K562 (cell line): ENCODE data around the gene KLF5. TPM values are rescaled to one million over a fixed set of nuclear protein-coding genes. Genes with fewer than 3 reads are reported as not detected.

Experiments used
- ATAC-seq: fragments of 200-7000 bp; cut with Tn5 transposase; 3 replicates; pipeline ENCODE4 v1.9.1; 2020; ENCODE audit warnings: moderate library complexity
- BruUV-seq: library from RNA; stranded (reverse); fragments of 400-500 nt; replicated peaks from 2 replicates; lab custom pipeline; 2021; lab: Mats Ljungman, UMichigan
- CTCF ChIA-PET: fragments of 300-600 bp; formaldehyde crosslinking; extraction: SDS; loops from one replicate; lab custom pipeline; 2021; ENCODE audit warnings: low intra/inter-chr PET ratio; lab: Yijun Ruan, JAX
- POLR2A ChIA-PET: fragments of 300-600, 350-650 bp; sonication (Branson Sonifier 250); formaldehyde crosslinking; extraction: SDS; loops from one replicate; lab custom pipeline; 2021; ENCODE audit warnings: antibody characterized with exemption, inconsistent platforms; lab: Yijun Ruan, JAX
- DNase-seq, 4 experiments: peaks; one replicate each; pipeline versions ENCODE4 v3.0.0 to v3.0.0-alpha.2; 2011 to 2018; ENCODE audit warnings: low spot score in 3 of 4, mixed read lengths in 3 of 4; ENCODE audit errors: extremely low read depth in 1 of 4
- FAIRE-seq: peaks from 2 replicates; lab custom pipeline; 2011; peaks lifted over from hg19 to GRCh38; lab: Jason Lieb, UNC
- H2AFZ ChIP-seq: 2 replicates; pipeline ENCODE4 v1.6.0; 2011; ENCODE audit warnings: low read depth, low read length, control low read depth, inconsistent platforms
- H3K27ac ChIP-seq: fragments of 200-600 bp; 3 replicates; pipeline ENCODE4 v1.8.0; 2011; ENCODE audit warnings: low read depth, mild to moderate bottlenecking, control low read depth, inconsistent platforms, low read length, moderate library complexity, mixed read lengths; ENCODE audit errors: extremely low read depth
- H3K27me3 ChIP-seq, 2 experiments: fragments of 300-600 bp in 1 of 2; 2 replicates in 1 of 2; 3 replicates in 1 of 2; pipeline versions ENCODE4 v1.6.0 to v1.8.0; 2011; ENCODE audit warnings: inconsistent platforms in 2 of 2, low read length in 2 of 2, mild to moderate bottlenecking in 1 of 2, mixed read lengths in 1 of 2, moderate library complexity in 1 of 2; ENCODE audit not compliant: control insufficient read depth in 2 of 2, insufficient read depth in 2 of 2
- H3K36me3 ChIP-seq: fragments of 300-600 bp; 3 replicates; pipeline ENCODE4 v1.8.0; 2011; ENCODE audit warnings: mild to moderate bottlenecking, low read length, inconsistent platforms; ENCODE audit not compliant: control insufficient read depth, insufficient read depth
- H3K4me1 ChIP-seq, 2 experiments: fragments of 200-600 bp in 1 of 2; replicated peaks in 1 of 2; 2 replicates in 1 of 2; 3 replicates in 1 of 2; pipeline versions ENCODE4 v1.5.1 to v1.8.0; 2011; ENCODE audit warnings: inconsistent platforms in 2 of 2, low read length in 2 of 2, mild to moderate bottlenecking in 1 of 2, mixed read lengths in 1 of 2, moderate library complexity in 1 of 2; ENCODE audit not compliant: control insufficient read depth in 2 of 2, insufficient read depth in 2 of 2
- H3K4me2 ChIP-seq: 2 replicates; pipeline ENCODE4 v1.6.1; 2011; ENCODE audit warnings: low read length, control low read depth, inconsistent platforms, mixed read lengths; ENCODE audit not compliant: insufficient read depth
- H3K4me3 ChIP-seq: fragments of 200-600 bp; sonication (generic), shearing (Covaris generic); 2 replicates; pipeline ENCODE4 v1.5.1; 2016; ENCODE audit warnings: control low read depth, inconsistent platforms
- H3K79me2 ChIP-seq: fragments of 200-600 bp; 3 replicates; pipeline ENCODE4 v1.8.0; 2011; ENCODE audit warnings: low read length, inconsistent platforms; ENCODE audit not compliant: control insufficient read depth, insufficient read depth
- H3K9ac ChIP-seq, 2 experiments: 2 replicates each; pipeline versions ENCODE4 v1.6.0 to v1.6.1; 2011; ENCODE audit warnings: low read depth in 2 of 2, low read length in 2 of 2, control low read depth in 1 of 2, inconsistent platforms in 1 of 2, mild to moderate bottlenecking in 1 of 2, mixed read lengths in 1 of 2; ENCODE audit not compliant: insufficient read depth in 1 of 2
- H3K9me1 ChIP-seq: one replicate; pipeline ENCODE4 v1.6.0; 2011; ENCODE audit warnings: inconsistent platforms, mild to moderate bottlenecking, low read length, moderate library complexity; ENCODE audit not compliant: control insufficient read depth, insufficient read depth
- H3K9me3 ChIP-seq: replicated peaks from 2 replicates; pipeline ENCODE4 v1.5.1; 2011; ENCODE audit warnings: low read depth, low read length, inconsistent platforms; ENCODE audit not compliant: control insufficient read depth, insufficient read depth
- H4K20me1 ChIP-seq: replicated peaks from 2 replicates; pipeline ENCODE4 v1.6.1; 2011; ENCODE audit warnings: low read length, inconsistent platforms, mixed read lengths; ENCODE audit not compliant: control insufficient read depth, insufficient read depth
- CEBPB ChIP-seq: fragments of 450-650 bp; IDR thresholded peaks from 2 replicates; pipeline ENCODE4 v1.6.1; 2016; ENCODE audit warnings: missing genetic modification characterization, missing compliant biosample characterization
- ETV5 ChIP-seq: sonication (generic); formaldehyde crosslinking; IDR thresholded peaks from 2 replicates; pipeline ENCODE4 v1.4.0; 2020; ENCODE audit warnings: low read depth, mild to moderate bottlenecking, missing genetic modification reagents
- GTF2F1 ChIP-seq: IDR thresholded peaks from 2 replicates; pipeline ENCODE4 v1.6.1; 2011; ENCODE audit warnings: low read depth, low read length, improper control_type of control experiment
- MIER1 ChIP-seq: fragments of 450-650 bp; IDR thresholded peaks from 2 replicates; pipeline ENCODE4 v1.6.1; 2016; ENCODE audit warnings: antibody characterized with exemption, mild to moderate bottlenecking, low read depth
- MYC ChIP-seq, 2 experiments: fragments of 250-450 bp in 1 of 2; sonication (Bioruptor Pico) in 1 of 2; IDR thresholded peaks; 2 replicates each; pipeline versions ENCODE4 v1.5.1 to v1.6.1; 2012 to 2021; ENCODE audit warnings: low read depth in 2 of 2, borderline replicate concordance in 1 of 2, improper control_type of control experiment in 1 of 2, low read length in 1 of 2, mild to moderate bottlenecking in 1 of 2, moderate library complexity in 1 of 2
- NFYB ChIP-seq: IDR thresholded peaks from 2 replicates; pipeline ENCODE4 v1.6.1; 2011; ENCODE audit warnings: mild to moderate bottlenecking, moderate library complexity; ENCODE audit not compliant: insufficient read length; ENCODE audit errors: extremely low read depth
- RB1 ChIP-seq: fragments of 450-650 bp; IDR thresholded peaks from 2 replicates; pipeline ENCODE4 v1.6.1; 2017; ENCODE audit warnings: low read depth, mild to moderate bottlenecking
- TRIM24 ChIP-seq, 2 experiments: fragments of 450-650 bp; IDR thresholded peaks; 2 replicates each; pipeline ENCODE4 v1.6.1; 2016
- ZNF121 ChIP-seq: sonication (generic); formaldehyde crosslinking; conservative IDR thresholded peaks from 2 replicates; pipeline ENCODE4 v1.8.0; 2022; ENCODE audit warnings: missing genetic modification reagents
- ZNF707 ChIP-seq: fragments of 250-450 bp; sonication (Bioruptor Pico); conservative IDR thresholded peaks from 2 replicates; pipeline ENCODE4 v1.8.0; 2022; ENCODE audit warnings: inconsistent platforms, mild to moderate bottlenecking, moderate library complexity
- WGBS: fragments of 100-300 bp; shearing (Covaris generic); methylation state at CpG from one replicate; pipeline ENCODE4 v1.1.6; 2016; ENCODE audit warnings: low coverage, mixed read lengths; ENCODE audit not compliant: insufficient coverage; ENCODE audit errors: missing lambda C conversion rate; 5-methylcytosine and 5-hydroxymethylcytosine counted together
- in situ Hi-C: fragments of 300-500 bp; cut with MboI; formaldehyde crosslinking; loops from 4 replicates; pipeline ENCODE4 v1.15.0; 2018; ENCODE audit warnings: inconsistent platforms, mixed read lengths
- intact Hi-C: fragments of 100-400 bp; cut with micrococcal nuclease; formaldehyde crosslinking; loops from 2 replicates; pipeline ENCODE4 v1.14.2; 2022
- polyA plus RNA-seq, 8 experiments: library from polyadenylated mRNA; depleted of rRNA in 4 of 8; stranded (reverse) in 5 of 8; unstranded in 3 of 8; fragments of >200 nt; fragmentation: Nextera tagmentation in 2 of 8; fragmentation: Illumina TruSeq in 1 of 8; extraction: Ambion mirVana in 2 of 8; extraction: Trizol in 1 of 8; gene quantifications; 2 replicates each; pipeline versions ENCODE4 v1.2.1 to v1.2.3, GENCODE V29; 2011 to 2014; ENCODE audit warnings: inconsistent platforms in 1 of 8, missing spikeins in 1 of 8
- total RNA-seq, 7 experiments: library from RNA; depleted of rRNA in 6 of 7; stranded (reverse); fragments of >200 nt in 6 of 7; fragmentation: Illumina TruSeq in 2 of 7; extraction: Trizol in 2 of 7; gene quantifications; 2 replicates each; pipeline versions ENCODE4 v1.2.1 to v1.2.3, GENCODE V29; 2011 to 2021; ENCODE audit warnings: low replicate concordance in 1 of 7
- TF ChIP-seq, protein P1 (sequence below): sonication (generic); formaldehyde crosslinking; IDR thresholded peaks from 2 replicates; pipeline ENCODE4 v1.8.0; 2022; ENCODE audit warnings: mild to moderate bottlenecking, missing genetic modification reagents
- TF ChIP-seq, protein P2 (sequence below): sonication (generic); formaldehyde crosslinking; IDR thresholded peaks from 2 replicates; pipeline ENCODE4 v1.9.0; 2022; ENCODE audit warnings: mild to moderate bottlenecking, missing genetic modification reagents
- TF ChIP-seq, protein P3 (sequence below): fragments of 250-450 bp; sonication (Bioruptor Pico); IDR thresholded peaks from 2 replicates; pipeline ENCODE4 v1.8.0; 2022; ENCODE audit warnings: inconsistent platforms, mild to moderate bottlenecking, moderate library complexity, borderline replicate concordance
- TF ChIP-seq, protein P4 (sequence below): fragments of 250-450 bp; sonication (Bioruptor Pico); IDR thresholded peaks from 2 replicates; pipeline ENCODE4 v1.4.0; 2020; ENCODE audit warnings: mild to moderate bottlenecking, moderate library complexity

The KLF5 gene
- total and polyA plus RNA-seq, 9 of the 15 experiments (the other 6 are each of a cell fraction or from before 2014, with no cell fraction given): 0.17 to 1.0 (median 0.36) TPM

DNA sequence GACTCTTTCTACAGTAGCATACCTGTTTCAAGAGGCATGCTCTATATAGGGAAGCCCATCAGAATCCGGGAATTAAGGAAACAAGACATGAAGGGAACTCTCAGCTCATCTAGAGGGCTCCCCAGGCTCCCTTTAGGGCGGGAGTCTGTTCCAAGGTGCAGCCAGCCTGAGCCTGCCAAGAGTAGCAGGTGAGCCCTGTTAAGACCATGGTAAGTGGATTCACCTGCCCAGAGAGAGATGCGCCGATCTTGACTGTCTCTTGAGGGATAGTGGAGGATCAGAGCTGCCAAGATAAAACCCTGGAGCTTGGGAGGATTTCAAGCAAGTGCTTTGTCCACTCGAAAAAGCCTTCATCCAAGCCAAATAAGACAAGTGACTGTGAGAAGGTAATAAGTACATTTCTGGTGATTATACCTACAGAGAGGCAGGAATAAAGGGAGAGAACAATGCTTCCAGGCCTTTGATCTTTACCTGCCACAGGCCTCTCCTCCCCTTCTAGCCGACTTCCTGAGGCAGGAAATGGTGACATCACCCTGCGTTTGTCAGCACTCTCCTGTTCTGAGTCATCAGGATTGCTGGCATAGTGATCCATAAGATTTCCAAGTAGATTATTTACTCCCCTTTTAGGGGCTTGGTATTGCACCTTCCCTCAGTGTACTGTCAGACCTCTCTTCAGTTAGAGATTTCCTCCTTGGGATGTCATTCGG, 31.5 kb downstream of the KLF5 start:
- Histone ChIP-seq H3K27me3 (no peaks in the 10 kb centered on the region), H3K36me3 (no peaks in the 10 kb centered on the region), H4K20me1 (no peaks in the 10 kb centered on the region), H3K4me3 (no peak overlapping the region), H3K4me2 (0 out of 2 replicates have a peak overlapping the region, but pooled peaks have one; percentile 25), H3K9ac (peak overlapping the region in 1 of 2 experiments; percentile 44; a peak in 1 of 4 replicates), H3K27ac (peak overlapping the region; percentile 73; the same call in 2 of the 3 replicates), H3K9me1 (no peaks in the 10 kb centered on the region), H3K9me3 (no peaks in the 10 kb centered on the region), H3K4me1 (no peaks in the 10 kb centered on the region; a peak in 2 of 5 replicates), H3K79me2 (no peaks in the 10 kb centered on the region), H2AFZ (peak overlapping the region; percentile 74; the same call in 1 of the 2 replicates)
- peak; percentile 15 to 45 (median 22) for DNase-seq
- intact Hi-C loops: no loop called here
- ATAC-seq: peak; percentile 85
- FAIRE-seq: peak; percentile 56
- CTCF ChIA-PET: no interaction called here
- POLR2A ChIA-PET: no interaction called here
- WGBS: 24% methylated on average over 8 of the region's 8 CpGs
- in situ Hi-C loops: no loop called here
- no TSS peak for BruUV-seq
- no peak for TF ChIP-seq CEBPB (tag)
- TF ChIP-seq, protein P1, sequence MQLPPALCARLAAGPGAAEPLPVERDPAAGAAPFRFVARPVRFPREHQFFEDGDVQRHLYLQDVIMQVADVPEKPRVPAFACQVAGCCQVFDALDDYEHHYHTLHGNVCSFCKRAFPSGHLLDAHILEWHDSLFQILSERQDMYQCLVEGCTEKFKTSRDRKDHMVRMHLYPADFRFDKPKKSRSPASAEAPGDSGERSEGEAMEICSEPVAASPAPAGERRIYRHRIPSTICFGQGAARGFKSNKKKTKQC (CRISPR knock-in tag): no peak
- TF ChIP-seq, protein P2, sequence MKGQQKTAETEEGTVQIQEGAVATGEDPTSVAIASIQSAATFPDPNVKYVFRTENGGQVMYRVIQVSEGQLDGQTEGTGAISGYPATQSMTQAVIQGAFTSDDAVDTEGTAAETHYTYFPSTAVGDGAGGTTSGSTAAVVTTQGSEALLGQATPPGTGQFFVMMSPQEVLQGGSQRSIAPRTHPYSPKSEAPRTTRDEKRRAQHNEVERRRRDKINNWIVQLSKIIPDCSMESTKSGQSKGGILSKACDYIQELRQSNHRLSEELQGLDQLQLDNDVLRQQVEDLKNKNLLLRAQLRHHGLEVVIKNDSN (CRISPR knock-in tag): no peak
- TF ChIP-seq ZNF707 (CRISPR knock-in tag): no peak
- TF ChIP-seq GTF2F1: no peak
- TF ChIP-seq, protein P3, sequence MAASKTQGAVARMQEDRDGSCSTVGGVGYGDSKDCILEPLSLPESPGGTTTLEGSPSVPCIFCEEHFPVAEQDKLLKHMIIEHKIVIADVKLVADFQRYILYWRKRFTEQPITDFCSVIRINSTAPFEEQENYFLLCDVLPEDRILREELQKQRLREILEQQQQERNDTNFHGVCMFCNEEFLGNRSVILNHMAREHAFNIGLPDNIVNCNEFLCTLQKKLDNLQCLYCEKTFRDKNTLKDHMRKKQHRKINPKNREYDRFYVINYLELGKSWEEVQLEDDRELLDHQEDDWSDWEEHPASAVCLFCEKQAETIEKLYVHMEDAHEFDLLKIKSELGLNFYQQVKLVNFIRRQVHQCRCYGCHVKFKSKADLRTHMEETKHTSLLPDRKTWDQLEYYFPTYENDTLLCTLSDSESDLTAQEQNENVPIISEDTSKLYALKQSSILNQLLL: no peak
- no peak for TF ChIP-seq MIER1
- no peak for TF ChIP-seq RB1
- no peak for TF ChIP-seq NFYB
- TF ChIP-seq TRIM24 (IDR thresholded peaks at IDR 0.05): peak; percentile 40 to 45; a peak in 2 of 4 replicates
- peak; percentile 83 for TF ChIP-seq ETV5 (CRISPR knock-in tag)
- no peak for TF ChIP-seq MYC (IDR thresholded peaks at IDR 0.05; ENCODE audit: low read depth, low read length)
- TF ChIP-seq MYC (CRISPR knock-in tag; IDR thresholded peaks at IDR 0.05; ENCODE audit: borderline replicate concordance, low read depth): no peak
- no peak for TF ChIP-seq ZNF121
- TF ChIP-seq, protein P4, sequence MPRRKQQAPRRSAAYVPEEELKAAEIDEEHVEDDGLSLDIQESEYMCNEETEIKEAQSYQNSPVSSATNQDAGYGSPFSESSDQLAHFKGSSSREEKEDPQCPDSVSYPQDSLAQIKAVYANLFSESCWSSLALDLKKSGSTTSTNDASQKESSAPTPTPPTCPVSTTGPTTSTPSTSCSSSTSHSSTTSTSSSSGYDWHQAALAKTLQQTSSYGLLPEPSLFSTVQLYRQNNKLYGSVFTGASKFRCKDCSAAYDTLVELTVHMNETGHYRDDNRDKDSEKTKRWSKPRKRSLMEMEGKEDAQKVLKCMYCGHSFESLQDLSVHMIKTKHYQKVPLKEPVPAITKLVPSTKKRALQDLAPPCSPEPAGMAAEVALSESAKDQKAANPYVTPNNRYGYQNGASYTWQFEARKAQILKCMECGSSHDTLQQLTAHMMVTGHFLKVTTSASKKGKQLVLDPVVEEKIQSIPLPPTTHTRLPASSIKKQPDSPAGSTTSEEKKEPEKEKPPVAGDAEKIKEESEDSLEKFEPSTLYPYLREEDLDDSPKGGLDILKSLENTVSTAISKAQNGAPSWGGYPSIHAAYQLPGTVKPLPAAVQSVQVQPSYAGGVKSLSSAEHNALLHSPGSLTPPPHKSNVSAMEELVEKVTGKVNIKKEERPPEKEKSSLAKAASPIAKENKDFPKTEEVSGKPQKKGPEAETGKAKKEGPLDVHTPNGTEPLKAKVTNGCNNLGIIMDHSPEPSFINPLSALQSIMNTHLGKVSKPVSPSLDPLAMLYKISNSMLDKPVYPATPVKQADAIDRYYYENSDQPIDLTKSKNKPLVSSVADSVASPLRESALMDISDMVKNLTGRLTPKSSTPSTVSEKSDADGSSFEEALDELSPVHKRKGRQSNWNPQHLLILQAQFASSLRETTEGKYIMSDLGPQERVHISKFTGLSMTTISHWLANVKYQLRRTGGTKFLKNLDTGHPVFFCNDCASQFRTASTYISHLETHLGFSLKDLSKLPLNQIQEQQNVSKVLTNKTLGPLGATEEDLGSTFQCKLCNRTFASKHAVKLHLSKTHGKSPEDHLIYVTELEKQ (CRISPR knock-in tag): no peak
